Prostate gland (tissue), 2 donors: ENCODE data around the gene TBXT. TPM values are rescaled to one million over a fixed set of nuclear protein-coding genes. Genes with fewer than 3 reads are reported as not detected.

Experiments
- DNase-seq: peaks from one replicate; pipeline ENCODE4 v3.0.0-alpha.2; 2019; ENCODE audit warnings: low spot score
- H3K27ac ChIP-seq, 2 donors: fragments of 200-600 bp; sonication (generic); 2 replicates each; pipeline ENCODE4 v1.5.1; 2017 to 2019
- H3K27me3 ChIP-seq: fragments of 200-600 bp; sonication (generic); replicated peaks from 2 replicates; pipeline ENCODE4 v1.5.1; 2019; ENCODE audit not compliant: insufficient read depth
- H3K36me3 ChIP-seq, 2 donors: fragments of 200-600 bp; sonication (generic); 1 replicate in 1 of 2; 2 replicates in 1 of 2; pipeline versions ENCODE4 v1.5.1 to v1.8.1; 2017 to 2019
- H3K4me1 ChIP-seq: fragments of 200-600 bp; sonication (generic); replicated peaks from 2 replicates; pipeline ENCODE4 v1.5.1; 2019
- H3K4me3 ChIP-seq, 2 donors: fragments of 200-600 bp; sonication (generic); 2 replicates each; pipeline ENCODE4 v1.5.1; 2017 to 2019
- H3K9me3 ChIP-seq: fragments of 200-600 bp; sonication (generic); 2 replicates; pipeline ENCODE4 v1.5.1; 2017
- POLR2A ChIP-seq: fragments of 450-650 bp; IDR thresholded peaks from one replicate; pipeline ENCODE4 v1.6.1; 2016; ENCODE audit warnings: antibody characterized with exemption, mild to moderate bottlenecking
- POLR2AphosphoS5 ChIP-seq: sonication (generic); formaldehyde crosslinking; IDR thresholded peaks from one replicate; pipeline ENCODE4 v1.6.1; 2017; ENCODE audit warnings: antibody characterized with exemption
- WGBS: methylation state at CpG from one replicate; pipeline ENCODE4 v1.1.5; 2018; 5-methylcytosine and 5-hydroxymethylcytosine counted together
- intact Hi-C: fragments of 100-400 bp; cut with DNase I; formaldehyde crosslinking; loops from one replicate; pipeline ENCODE4 v1.14.2; 2022
- total RNA-seq, 2 donors: library from RNA; depleted of rRNA; stranded (reverse); fragments of >200 nt; gene quantifications; one replicate each; pipeline ENCODE4 v1.1.0, GENCODE V29; 2016
- TF ChIP-seq, protein P1 (sequence below), 4 experiments: fragments of 200-600 bp in 2 of 4; fragments of 450-650 bp in 2 of 4; sonication (generic) in 2 of 4; IDR thresholded peaks; 1 replicate in 3 of 4; 2 replicates in 1 of 4; pipeline ENCODE4 v1.5.1; 2016 to 2019; ENCODE audit warnings: antibody characterized with exemption in 4 of 4, mild to moderate bottlenecking in 2 of 4, moderate library complexity in 2 of 4

The TBXT gene
- total RNA-seq, 2 donors from 2014 or later, result 0.23 TPM; not detected in 1

DNA sequence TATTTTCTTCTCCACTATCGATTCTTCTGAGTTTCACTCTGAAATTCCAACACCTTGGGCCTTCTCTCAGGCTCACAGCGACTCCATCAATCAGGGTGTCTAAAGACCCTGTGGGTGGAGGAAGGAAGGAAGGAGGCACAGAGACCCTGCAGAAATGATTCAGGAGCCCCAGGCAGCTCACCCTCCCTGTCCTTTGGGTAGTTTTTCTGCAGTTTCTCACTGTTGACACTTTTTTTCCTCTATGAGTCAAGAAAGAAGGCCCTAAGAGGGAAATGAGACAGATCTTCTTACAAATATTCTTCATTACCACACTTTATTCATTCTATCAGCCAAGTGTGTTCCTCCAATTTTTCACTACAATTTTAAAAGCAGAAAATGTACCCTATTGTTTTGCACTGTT, 34.2 kb upstream of the TBXT start:
- WGBS, result 74% methylated on average over 2 of the region's 2 CpGs
- no peaks in the 10 kb centered on the region for H3K4me1 ChIP-seq
- intact Hi-C loops, result no loop called here

DNA sequence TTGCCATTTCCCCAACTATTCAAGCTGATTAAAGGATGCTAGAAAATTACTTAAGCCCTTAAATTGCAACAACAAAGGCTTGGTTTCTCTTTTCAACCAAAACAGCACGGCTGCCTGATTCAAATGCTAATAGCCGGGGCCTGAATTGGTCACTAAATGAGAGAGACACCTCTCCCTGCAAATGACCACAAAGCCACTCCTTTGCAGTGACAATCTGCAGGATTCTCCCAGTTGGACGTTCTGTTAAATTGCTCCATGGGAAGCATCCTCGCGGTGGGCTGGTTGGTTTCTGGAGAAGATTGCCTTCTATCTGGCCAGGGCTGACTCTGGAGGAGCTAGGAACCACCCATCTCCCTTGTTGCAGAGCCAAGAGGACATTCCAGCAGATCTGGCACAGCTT, 29.7 kb upstream of the TBXT start:
- no peaks in the 10 kb centered on the region for H3K27me3 ChIP-seq
- H3K4me3 ChIP-seq, result no peak overlapping the region
- no peak for DNase-seq
- WGBS, result 52% methylated on average over 5 of the region's 5 CpGs
- no peaks in the 10 kb centered on the region for H3K36me3 ChIP-seq
- H3K9me3 ChIP-seq, result no peaks in the 10 kb centered on the region
- TF ChIP-seq, protein P1, sequence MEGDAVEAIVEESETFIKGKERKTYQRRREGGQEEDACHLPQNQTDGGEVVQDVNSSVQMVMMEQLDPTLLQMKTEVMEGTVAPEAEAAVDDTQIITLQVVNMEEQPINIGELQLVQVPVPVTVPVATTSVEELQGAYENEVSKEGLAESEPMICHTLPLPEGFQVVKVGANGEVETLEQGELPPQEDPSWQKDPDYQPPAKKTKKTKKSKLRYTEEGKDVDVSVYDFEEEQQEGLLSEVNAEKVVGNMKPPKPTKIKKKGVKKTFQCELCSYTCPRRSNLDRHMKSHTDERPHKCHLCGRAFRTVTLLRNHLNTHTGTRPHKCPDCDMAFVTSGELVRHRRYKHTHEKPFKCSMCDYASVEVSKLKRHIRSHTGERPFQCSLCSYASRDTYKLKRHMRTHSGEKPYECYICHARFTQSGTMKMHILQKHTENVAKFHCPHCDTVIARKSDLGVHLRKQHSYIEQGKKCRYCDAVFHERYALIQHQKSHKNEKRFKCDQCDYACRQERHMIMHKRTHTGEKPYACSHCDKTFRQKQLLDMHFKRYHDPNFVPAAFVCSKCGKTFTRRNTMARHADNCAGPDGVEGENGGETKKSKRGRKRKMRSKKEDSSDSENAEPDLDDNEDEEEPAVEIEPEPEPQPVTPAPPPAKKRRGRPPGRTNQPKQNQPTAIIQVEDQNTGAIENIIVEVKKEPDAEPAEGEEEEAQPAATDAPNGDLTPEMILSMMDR (IDR thresholded peaks at IDR 0.05), result no peak
- TF ChIP-seq POLR2A (no peak), POLR2AphosphoS5 (no peak)
- H3K27ac ChIP-seq, result no peak overlapping the region
- intact Hi-C loops, result no loop called here
- no peaks in the 10 kb centered on the region for H3K4me1 ChIP-seq

More for the DNA sequence above, 34.2 kb upstream of the TBXT start:
- TF ChIP-seq POLR2AphosphoS5 (no peak), POLR2A (no peak)
- TF ChIP-seq, protein P1 (IDR thresholded peaks at IDR 0.05), result no peak
- no peaks in the 10 kb centered on the region for H3K36me3 ChIP-seq
- no peaks in the 10 kb centered on the region for H3K9me3 ChIP-seq
- DNase-seq, result no peak
- H3K27ac ChIP-seq, result no peak overlapping the region
- no peaks in the 10 kb centered on the region for H3K27me3 ChIP-seq
- no peak overlapping the region for H3K4me3 ChIP-seq

DNA sequence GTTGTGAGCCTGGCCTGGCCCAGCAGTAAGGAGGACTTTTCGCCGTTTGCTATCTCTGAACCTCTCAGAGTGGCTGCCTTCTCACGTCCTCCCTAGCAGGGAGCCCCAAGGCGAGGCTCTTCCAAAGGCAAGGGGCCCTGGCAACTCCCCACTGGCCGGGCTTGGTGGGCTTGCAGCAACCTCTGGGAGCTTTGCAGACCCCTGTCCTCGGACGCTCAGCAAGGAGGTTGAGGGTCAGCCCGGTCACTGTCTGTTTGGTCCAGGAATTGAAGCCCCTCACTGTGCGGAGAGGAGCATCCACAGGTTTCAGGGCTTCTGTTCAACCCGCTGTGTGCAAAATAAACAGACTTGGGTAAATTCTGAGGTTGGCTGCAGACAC, 28.2 kb upstream of the TBXT start:
- TF ChIP-seq, protein P1 (IDR thresholded peaks at IDR 0.05), result no peak
- no peak for TF ChIP-seq POLR2A
- TF ChIP-seq POLR2AphosphoS5, result no peak
- Histone ChIP-seq H3K4me1 (no peaks in the 10 kb centered on the region), H3K9me3 (no peaks in the 10 kb centered on the region), H3K27me3 (no peaks in the 10 kb centered on the region), H3K27ac (no peak overlapping the region), H3K36me3 (no peaks in the 10 kb centered on the region), H3K4me3 (no peak overlapping the region)
- DNase-seq, result no peak
- intact Hi-C loops, result no loop called here
- WGBS, result 83% methylated on average over 9 of the region's 10 CpGs

DNA sequence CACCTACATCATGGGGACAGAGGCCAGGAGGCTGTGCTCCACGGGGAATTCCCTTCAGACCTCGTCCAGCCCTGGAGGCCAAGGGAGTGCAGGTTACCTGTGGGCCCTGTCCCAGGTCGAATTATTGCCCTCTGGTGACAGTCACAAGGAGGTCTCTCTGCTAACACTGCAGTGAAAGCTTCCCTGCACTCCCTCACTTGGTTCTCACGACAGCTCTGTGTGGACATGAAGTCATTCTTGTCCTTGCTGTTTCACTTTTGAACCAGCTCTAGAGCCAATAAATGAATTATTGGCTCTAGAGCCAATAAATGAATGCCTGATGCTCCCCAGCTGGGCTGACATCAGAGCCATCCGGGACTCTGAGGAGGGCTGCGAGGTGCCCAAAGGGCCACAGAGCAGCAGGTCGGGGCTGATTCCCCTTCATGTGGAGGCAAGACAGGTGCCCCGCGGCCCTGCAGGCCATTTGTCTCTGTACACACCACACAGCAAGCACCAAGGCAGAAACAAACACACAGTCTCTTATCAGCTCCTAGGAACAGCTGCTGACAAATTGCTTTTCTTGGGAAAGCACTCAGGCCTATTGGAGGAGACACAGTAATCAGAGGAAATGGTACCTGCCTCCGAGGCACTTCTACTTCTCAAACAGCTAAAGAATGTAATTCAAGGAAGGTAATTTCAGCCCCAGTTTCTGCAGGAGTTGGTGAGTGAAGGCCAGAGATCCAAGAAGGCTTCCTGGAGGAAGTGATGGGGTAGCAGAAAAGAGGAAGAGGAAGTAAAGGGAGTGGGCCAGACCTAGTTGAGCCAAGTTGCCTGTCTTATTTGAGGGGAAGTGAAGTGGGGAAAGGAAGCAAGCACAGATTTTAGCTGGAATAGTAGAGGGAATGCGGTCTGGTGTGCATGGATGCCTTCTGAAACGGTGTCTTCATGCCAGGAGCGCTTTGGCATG, 27.5 kb upstream of the TBXT start:
- intact Hi-C loops, result no loop called here
- H3K4me1 ChIP-seq, result no peaks in the 10 kb centered on the region

DNA sequence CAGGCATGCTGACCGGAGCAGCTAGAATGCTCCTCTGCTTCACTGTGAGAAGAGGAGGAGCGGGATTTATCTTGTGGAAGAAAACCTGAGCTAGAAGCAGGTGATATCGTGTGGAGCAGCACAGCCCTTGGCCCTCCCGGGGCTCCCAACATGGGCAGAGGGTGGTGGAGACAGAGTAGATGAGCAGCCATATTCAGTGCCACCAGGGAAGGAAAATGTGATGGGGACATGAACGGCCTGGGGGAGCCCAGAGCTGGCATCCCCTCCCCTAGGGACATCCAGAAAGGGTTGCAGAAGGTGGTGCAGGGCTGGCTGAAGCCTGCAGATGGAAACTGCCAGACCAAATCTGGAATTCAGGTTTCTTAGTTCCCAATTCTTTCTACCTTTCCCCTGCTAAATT, 24.9 kb upstream of the TBXT start:
- intact Hi-C loops, result no loop called here
- no peak for DNase-seq
- Histone ChIP-seq H3K4me3 (no peak overlapping the region), H3K9me3 (no peaks in the 10 kb centered on the region), H3K27ac (no peak overlapping the region), H3K27me3 (no peaks in the 10 kb centered on the region), H3K36me3 (no peaks in the 10 kb centered on the region), H3K4me1 (no peaks in the 10 kb centered on the region)
- 74% methylated on average over 5 of the region's 5 CpGs for WGBS
- TF ChIP-seq POLR2AphosphoS5, result no peak
- no peak for TF ChIP-seq POLR2A
- TF ChIP-seq, protein P1 (IDR thresholded peaks at IDR 0.05), result no peak

More for the DNA sequence above, 27.5 kb upstream of the TBXT start:
- 31% methylated on average over 13 of the region's 13 CpGs for WGBS
- no peak overlapping the region for H3K27ac ChIP-seq
- H3K36me3 ChIP-seq, result no peaks in the 10 kb centered on the region
- H3K9me3 ChIP-seq, result no peaks in the 10 kb centered on the region
- no peak overlapping the region for H3K4me3 ChIP-seq
- no peaks in the 10 kb centered on the region for H3K27me3 ChIP-seq
- TF ChIP-seq POLR2A, result no peak
- no peak for DNase-seq
